GM23338 (cell line): ENCODE measurements around the gene KLK2. TPM values are rescaled to one million over a fixed set of nuclear protein-coding genes. Genes with fewer than 3 reads are reported as not detected.

Experiments
- ATAC-seq: fragments of 200-7000 bp; cut with Tn5 transposase; 3 replicates; pipeline ENCODE4 v1.9.1; 2020
- DNase-seq: peaks from one replicate; pipeline ENCODE4 v3.0.0-alpha.2; 2015; ENCODE audit warnings: low spot score
- H2AFZ ChIP-seq: fragments of 200-600 bp; sonication (generic); 2 replicates; pipeline ENCODE4 v1.8.0; 2016; ENCODE audit warnings: antibody characterized with exemption, mild to moderate bottlenecking, moderate library complexity
- H3F3A ChIP-seq: fragments of 200-600 bp; sonication (generic); replicated peaks from 2 replicates; pipeline ENCODE4 v1.8.0; 2017; ENCODE audit warnings: antibody characterized with exemption, mixed run types, low read depth
- H3K27ac ChIP-seq: fragments of 200-600 bp; sonication (generic); 2 replicates; pipeline ENCODE4 v1.6.1; 2016; ENCODE audit warnings: low read depth
- H3K27me3 ChIP-seq: fragments of 200-600 bp; sonication (generic); 2 replicates; pipeline ENCODE4 v1.8.0; 2016; ENCODE audit warnings: mild to moderate bottlenecking, mixed run types, moderate library complexity; ENCODE audit not compliant: insufficient read depth
- H3K36me3 ChIP-seq: fragments of 200-600 bp; sonication (generic); 2 replicates; pipeline ENCODE4 v1.8.0; 2016; ENCODE audit warnings: mild to moderate bottlenecking; ENCODE audit not compliant: insufficient read depth
- H3K4me1 ChIP-seq: fragments of 200-600 bp; sonication (generic); 2 replicates; pipeline ENCODE4 v1.8.0; 2016; ENCODE audit warnings: mild to moderate bottlenecking, moderate library complexity; ENCODE audit not compliant: insufficient read depth
- H3K4me2 ChIP-seq: fragments of 200-600 bp; sonication (generic); 2 replicates; pipeline ENCODE4 v1.7.1; 2017; ENCODE audit warnings: mixed run types
- H3K4me3 ChIP-seq: fragments of 200-600 bp; sonication (generic); 2 replicates; pipeline ENCODE4 v1.6.1; 2016; ENCODE audit warnings: mixed run types
- H3K79me2 ChIP-seq: fragments of 200-600 bp; sonication (generic); replicated peaks from 2 replicates; pipeline ENCODE4 v1.8.0; 2017; ENCODE audit warnings: mild to moderate bottlenecking; ENCODE audit not compliant: insufficient read depth
- H3K9me2 ChIP-seq: fragments of 200-600 bp; sonication (generic); 2 replicates; pipeline ENCODE4 v1.8.0; 2017; ENCODE audit not compliant: insufficient read depth
- H4K20me1 ChIP-seq: fragments of 200-600 bp; sonication (generic); replicated peaks from 2 replicates; pipeline ENCODE4 v1.8.0; 2017; ENCODE audit warnings: mild to moderate bottlenecking; ENCODE audit not compliant: insufficient read depth
- H3K27ac Mint-ChIP-seq: 2 replicates; pipeline ENCODE4 v1.8.0; 2020; ENCODE audit warnings: inconsistent platforms, mild to moderate bottlenecking, moderate library complexity, mixed read lengths
- H3K27me3 Mint-ChIP-seq: 3 replicates; pipeline ENCODE4 v1.8.0; 2022; ENCODE audit warnings: low read depth, mild to moderate bottlenecking, moderate library complexity, mixed read lengths, inconsistent platforms; ENCODE audit not compliant: insufficient read depth, poor library complexity
- H3K36me3 Mint-ChIP-seq: 3 replicates; pipeline ENCODE4 v1.8.0; 2021; ENCODE audit warnings: low read depth, mild to moderate bottlenecking, inconsistent platforms, moderate library complexity, mixed read lengths
- H3K4me1 Mint-ChIP-seq: 3 replicates; pipeline ENCODE4 v1.8.0; 2020; ENCODE audit warnings: mild to moderate bottlenecking, inconsistent platforms, mixed read lengths
- H3K4me3 Mint-ChIP-seq: 3 replicates; pipeline ENCODE4 v1.8.0; 2021; ENCODE audit warnings: moderate library complexity, mild to moderate bottlenecking, inconsistent platforms, mixed read lengths
- H3K9me3 Mint-ChIP-seq: 3 replicates; pipeline ENCODE4 v1.8.0; 2020; ENCODE audit warnings: moderate library complexity, mild to moderate bottlenecking, inconsistent platforms, mixed read lengths
- CREB1 ChIP-seq: fragments of 250-450 bp; sonication (Bioruptor Pico); IDR thresholded peaks from 2 replicates; pipeline ENCODE4 v1.5.0; 2020; ENCODE audit warnings: low read depth, mild to moderate bottlenecking, moderate library complexity
- CTCF ChIP-seq, 2 experiments: fragments of 200-600 bp in 1 of 2; sonication (generic) in 1 of 2; conservative IDR thresholded peaks; 2 replicates each; pipeline versions ENCODE4 v1.5.1 to v1.6.1; 2016 to 2017; ENCODE audit warnings: antibody characterized with exemption in 2 of 2, low read depth in 2 of 2, mild to moderate bottlenecking in 2 of 2, moderate library complexity in 1 of 2
- ETS1 ChIP-seq: IDR thresholded peaks from 2 replicates; pipeline ENCODE4 v1.6.1; 2016; ENCODE audit warnings: antibody characterized with exemption
- EZH2phosphoT487 ChIP-seq: fragments of 200-600 bp; sonication (generic); IDR thresholded peaks from one replicate; pipeline ENCODE4 v1.8.1; 2018; ENCODE audit warnings: antibody characterized with exemption; ENCODE audit not compliant: unreplicated experiment
- JUNB ChIP-seq: IDR thresholded peaks from one replicate; pipeline ENCODE4 v1.6.1; 2016; ENCODE audit warnings: antibody characterized with exemption; ENCODE audit not compliant: unreplicated experiment
- NANOG ChIP-seq: IDR thresholded peaks from 2 replicates; pipeline ENCODE4 v1.6.1; 2016; ENCODE audit warnings: antibody characterized with exemption, borderline replicate concordance
- POLR2AphosphoS5 ChIP-seq: IDR thresholded peaks from 2 replicates; pipeline ENCODE4 v1.6.1; 2016; ENCODE audit warnings: antibody characterized with exemption, low read depth
- REST ChIP-seq: IDR thresholded peaks from one replicate; pipeline ENCODE4 v1.6.1; 2018; ENCODE audit warnings: antibody characterized with exemption; ENCODE audit not compliant: unreplicated experiment
- ZNF331 ChIP-seq: fragments of 250-450 bp; sonication (Bioruptor Pico); IDR thresholded peaks from 2 replicates; pipeline ENCODE4 v1.5.0; 2020; ENCODE audit warnings: low read depth, mild to moderate bottlenecking, moderate library complexity
- ZNF462 ChIP-seq: fragments of 250-450 bp; sonication (Bioruptor Pico); IDR thresholded peaks from 2 replicates; pipeline ENCODE4 v1.5.0; 2020; ENCODE audit warnings: mild to moderate bottlenecking, moderate library complexity
- polyA plus RNA-seq: library from polyadenylated mRNA; unstranded; fragments of >200 nt; fragmentation: Nextera tagmentation; extraction: Ambion mirVana; gene quantifications from 2 replicates; pipeline ENCODE4 v1.2.1, GENCODE V29; 2016
- total RNA-seq: library from RNA; depleted of rRNA; stranded (reverse); fragments of >200 nt; shearing (Covaris generic); gene quantifications from 2 replicates; pipeline ENCODE4 v1.2.3, GENCODE V29; 2014

KLK2 gene
- total and polyA plus RNA-seq, 2 experiments from 2014 or later, result 0.18 to 0.69 TPM

- Mint-ChIP-seq H3K27me3 (peaks cover 10% of the 10 kb centered on the region), H3K36me3 (no peaks in the 10 kb centered on the region), H3K4me3 (no peak overlapping the region), H3K4me1 (peaks cover 18% of the 10 kb centered on the region), H3K9me3 (no peaks in the 10 kb centered on the region; the same call in 2 of the 3 replicates), H3K27ac (no peak overlapping the region)
- Histone ChIP-seq H3K27ac (no peak overlapping the region), H3K4me3 (no peak overlapping the region), H3K4me2 (no peak overlapping the region), H3K27me3 (no peaks in the 10 kb centered on the region), H2AFZ (no peak overlapping the region), H3K36me3 (no peaks in the 10 kb centered on the region), H3F3A (no peaks in the 10 kb centered on the region), H3K9me2 (no peaks in the 10 kb centered on the region), H4K20me1 (no peaks in the 10 kb centered on the region), H3K4me1 (peaks cover 10% of the 10 kb centered on the region; the same call in 1 of the 2 replicates), H3K79me2 (no peaks in the 10 kb centered on the region)
- DNase-seq (no peak), ATAC-seq (no peak)
- TF ChIP-seq POLR2AphosphoS5 (no peak), CREB1 (no peak), EZH2phosphoT487 (no peak), CTCF (conservative IDR thresholded peaks at IDR 0.05; ENCODE audit: low read depth in 2 of 2) (no peak), ZNF462 (CRISPR knock-in tag) (no peak), NANOG (no peak), REST (no peak), ZNF331 (no peak), ETS1 (no peak), JUNB (no peak)
Measured at GRCh38 chr19:50925734-50926133, 52.5 kb downstream of the KLK2 start.
